HEK293 (cell line): ENCODE results near the gene LYPD6B.
"Not testable (repeated sequence)": the region's sequence is repeated elsewhere in the genome, so short reads cannot be mapped to it uniquely, and the experiment has no call there.

Experiments used
- CTCF ChIA-PET: fragments of 350-600 bp; formaldehyde crosslinking; extraction: SDS; loops from one replicate; lab custom pipeline; 2021; ENCODE audit warnings: antibody characterized with exemption; lab: Yijun Ruan, JAX
- POLR2A ChIA-PET: fragments of 300-600 bp; formaldehyde crosslinking; extraction: SDS; loops from one replicate; lab custom pipeline; 2020; ENCODE audit warnings: antibody characterized with exemption, inconsistent platforms; lab: Yijun Ruan, JAX
- H3K27ac ChIP-seq: fragments of 200-500 bp; sonication (Bioruptor generic); 2 replicates; pipeline ENCODE4 v1.5.1; 2014; ENCODE audit warnings: low read depth, low read length, control low read depth, inconsistent platforms; ENCODE audit errors: extremely low read depth
- H3K36me3 ChIP-seq, 2 experiments: fragments of 200-500 bp in 1 of 2; sonication (Bioruptor generic) in 1 of 2; 1 replicate in 1 of 2; 2 replicates in 1 of 2; pipeline ENCODE4 v1.5.1; 2014 to 2017; ENCODE audit warnings: inconsistent platforms in 2 of 2, low read length in 2 of 2; ENCODE audit not compliant: control insufficient read depth in 2 of 2, insufficient read depth in 1 of 2
- H3K4me1 ChIP-seq: fragments of 200-500 bp; sonication (Bioruptor generic); 2 replicates; pipeline ENCODE4 v1.5.1; 2014; ENCODE audit warnings: mild to moderate bottlenecking, low read length, inconsistent platforms; ENCODE audit not compliant: control insufficient read depth, insufficient read depth
- H3K4me3 ChIP-seq: 2 replicates; pipeline ENCODE4 v1.5.1; 2011; ENCODE audit warnings: low read depth, mild to moderate bottlenecking, control low read depth, low read length, moderate library complexity
- H3K9me3 ChIP-seq: fragments of 200-500 bp; sonication (Bioruptor generic); 2 replicates; pipeline ENCODE4 v1.5.1; 2014; ENCODE audit warnings: low read depth, low read length, inconsistent platforms; ENCODE audit not compliant: control insufficient read depth, insufficient read depth
- CTCF ChIP-seq: fragments of 450-650 bp; formaldehyde crosslinking; IDR thresholded peaks from 2 replicates; pipeline ENCODE4 v1.5.1; 2016; ENCODE audit warnings: missing biosample characterization, missing genetic modification characterization
- EGR2 ChIP-seq: fragments of 450-650 bp; formaldehyde crosslinking; IDR thresholded peaks from 2 replicates; pipeline ENCODE4 v1.5.1; 2016; ENCODE audit warnings: low read depth, missing biosample characterization, missing genetic modification characterization
- GFI1B ChIP-seq: fragments of 450-650 bp; formaldehyde crosslinking; IDR thresholded peaks from 2 replicates; pipeline ENCODE4 v1.5.1; 2016; ENCODE audit warnings: missing biosample characterization, missing genetic modification characterization
- GLIS1 ChIP-seq: fragments of 450-650 bp; formaldehyde crosslinking; IDR thresholded peaks from 2 replicates; pipeline ENCODE4 v1.5.1; 2016; ENCODE audit warnings: missing biosample characterization, missing genetic modification characterization
- HOXC10 ChIP-seq: sonication (generic); formaldehyde crosslinking; IDR thresholded peaks from 2 replicates; pipeline ENCODE4 v1.8.1; 2023; ENCODE audit warnings: mild to moderate bottlenecking, missing genetic modification reagents
- INSM2 ChIP-seq: fragments of 450-650 bp; formaldehyde crosslinking; IDR thresholded peaks from 2 replicates; pipeline ENCODE4 v1.5.1; 2016; ENCODE audit warnings: missing biosample characterization, missing genetic modification characterization
- KLF1 ChIP-seq: fragments of 450-650 bp; formaldehyde crosslinking; IDR thresholded peaks from 2 replicates; pipeline ENCODE4 v1.5.1; 2016; ENCODE audit warnings: missing biosample characterization, missing genetic modification characterization
- ZFHX2 ChIP-seq: fragments of 450-650 bp; formaldehyde crosslinking; conservative IDR thresholded peaks from 2 replicates; pipeline ENCODE4 v1.5.1; 2016; ENCODE audit warnings: missing biosample characterization, missing genetic modification characterization
- ZNF146 ChIP-seq: fragments of 450-650 bp; formaldehyde crosslinking; IDR thresholded peaks from 2 replicates; pipeline ENCODE4 v1.5.1; 2016; ENCODE audit warnings: missing biosample characterization, missing genetic modification characterization
- ZNF16 ChIP-seq: fragments of 450-650 bp; formaldehyde crosslinking; IDR thresholded peaks from 2 replicates; pipeline ENCODE4 v1.5.1; 2016; ENCODE audit warnings: low read depth, missing biosample characterization, missing genetic modification characterization
- ZNF211 ChIP-seq: fragments of 450-650 bp; formaldehyde crosslinking; IDR thresholded peaks from 2 replicates; pipeline ENCODE4 v1.5.1; 2016; ENCODE audit warnings: low read depth, missing biosample characterization, missing genetic modification characterization
- ZNF335 ChIP-seq: fragments of 450-650 bp; formaldehyde crosslinking; conservative IDR thresholded peaks from 2 replicates; pipeline ENCODE4 v1.5.1; 2016; ENCODE audit warnings: missing biosample characterization, missing genetic modification characterization
- ZNF560 ChIP-seq: fragments of 450-650 bp; formaldehyde crosslinking; IDR thresholded peaks from 2 replicates; pipeline ENCODE4 v1.5.1; 2017; ENCODE audit warnings: missing biosample characterization, missing genetic modification characterization, borderline replicate concordance
- ZNF660 ChIP-seq: fragments of 450-650 bp; IDR thresholded peaks from 2 replicates; pipeline ENCODE4 v1.5.1; 2018; ENCODE audit warnings: missing biosample characterization, mild to moderate bottlenecking, missing genetic modification characterization
- ZNF707 ChIP-seq: fragments of 450-650 bp; formaldehyde crosslinking; IDR thresholded peaks from 2 replicates; pipeline ENCODE4 v1.5.1; 2016; ENCODE audit warnings: missing biosample characterization, missing genetic modification characterization
- TF ChIP-seq, protein P1 (sequence below): fragments of 450-650 bp; formaldehyde crosslinking; IDR thresholded peaks from 2 replicates; pipeline ENCODE4 v1.5.1; 2016; ENCODE audit warnings: missing biosample characterization, missing genetic modification characterization
- TF ChIP-seq, protein P2 (sequence below): fragments of 450-650 bp; formaldehyde crosslinking; IDR thresholded peaks from 2 replicates; pipeline ENCODE4 v1.5.1; 2017; ENCODE audit warnings: missing biosample characterization, missing genetic modification characterization
- TF ChIP-seq, protein P3 (sequence below): fragments of 450-650 bp; IDR thresholded peaks from 2 replicates; pipeline ENCODE4 v1.5.1; 2018; ENCODE audit warnings: missing biosample characterization, mild to moderate bottlenecking, missing genetic modification characterization

LYPD6B gene

GRCh38 chr2:149246186-149246585 is 207.7 kb downstream of the LYPD6B start:
- Histone ChIP-seq H3K9me3 (no peaks in the 10 kb centered on the region), H3K4me1 (no peaks in the 10 kb centered on the region), H3K4me3 (no peak overlapping the region), H3K36me3 (no peaks in the 10 kb centered on the region), H3K27ac (no peak overlapping the region)
- TF ChIP-seq KLF1 (tag by site-specific recombination), result no peak
- no peak for TF ChIP-seq INSM2 (tag by site-specific recombination)
- TF ChIP-seq, protein P1, sequence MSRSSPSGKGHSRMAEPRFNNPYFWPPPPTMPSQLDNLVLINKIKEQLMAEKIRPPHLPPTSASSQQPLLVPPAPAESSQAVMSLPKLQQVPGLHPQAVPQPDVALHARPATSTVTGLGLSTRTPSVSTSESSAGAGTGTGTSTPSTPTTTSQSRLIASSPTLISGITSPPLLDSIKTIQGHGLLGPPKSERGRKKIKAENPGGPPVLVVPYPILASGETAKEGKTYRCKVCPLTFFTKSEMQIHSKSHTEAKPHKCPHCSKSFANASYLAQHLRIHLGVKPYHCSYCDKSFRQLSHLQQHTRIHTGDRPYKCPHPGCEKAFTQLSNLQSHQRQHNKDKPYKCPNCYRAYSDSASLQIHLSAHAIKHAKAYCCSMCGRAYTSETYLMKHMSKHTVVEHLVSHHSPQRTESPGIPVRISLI (tag by site-specific recombination), result no peak
- TF ChIP-seq ZNF16, result no peak
- no peak for TF ChIP-seq HOXC10 (CRISPR knock-in tag)
- TF ChIP-seq ZNF707 (tag by site-specific recombination), result no peak
- no peak for TF ChIP-seq ZNF560 (tag by site-specific recombination)
- TF ChIP-seq, protein P2, sequence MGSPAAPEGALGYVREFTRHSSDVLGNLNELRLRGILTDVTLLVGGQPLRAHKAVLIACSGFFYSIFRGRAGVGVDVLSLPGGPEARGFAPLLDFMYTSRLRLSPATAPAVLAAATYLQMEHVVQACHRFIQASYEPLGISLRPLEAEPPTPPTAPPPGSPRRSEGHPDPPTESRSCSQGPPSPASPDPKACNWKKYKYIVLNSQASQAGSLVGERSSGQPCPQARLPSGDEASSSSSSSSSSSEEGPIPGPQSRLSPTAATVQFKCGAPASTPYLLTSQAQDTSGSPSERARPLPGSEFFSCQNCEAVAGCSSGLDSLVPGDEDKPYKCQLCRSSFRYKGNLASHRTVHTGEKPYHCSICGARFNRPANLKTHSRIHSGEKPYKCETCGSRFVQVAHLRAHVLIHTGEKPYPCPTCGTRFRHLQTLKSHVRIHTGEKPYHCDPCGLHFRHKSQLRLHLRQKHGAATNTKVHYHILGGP, result no peak
- TF ChIP-seq ZNF211 (tag by site-specific recombination), result no peak
- TF ChIP-seq ZNF335 (tag by site-specific recombination), result no peak
- no peak for TF ChIP-seq GFI1B (tag by site-specific recombination)
- no peak for TF ChIP-seq ZNF660
- TF ChIP-seq, protein P3, sequence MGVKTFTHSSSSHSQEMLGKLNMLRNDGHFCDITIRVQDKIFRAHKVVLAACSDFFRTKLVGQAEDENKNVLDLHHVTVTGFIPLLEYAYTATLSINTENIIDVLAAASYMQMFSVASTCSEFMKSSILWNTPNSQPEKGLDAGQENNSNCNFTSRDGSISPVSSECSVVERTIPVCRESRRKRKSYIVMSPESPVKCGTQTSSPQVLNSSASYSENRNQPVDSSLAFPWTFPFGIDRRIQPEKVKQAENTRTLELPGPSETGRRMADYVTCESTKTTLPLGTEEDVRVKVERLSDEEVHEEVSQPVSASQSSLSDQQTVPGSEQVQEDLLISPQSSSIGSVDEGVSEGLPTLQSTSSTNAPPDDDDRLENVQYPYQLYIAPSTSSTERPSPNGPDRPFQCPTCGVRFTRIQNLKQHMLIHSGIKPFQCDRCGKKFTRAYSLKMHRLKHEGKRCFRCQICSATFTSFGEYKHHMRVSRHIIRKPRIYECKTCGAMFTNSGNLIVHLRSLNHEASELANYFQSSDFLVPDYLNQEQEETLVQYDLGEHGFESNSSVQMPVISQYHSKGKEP, result no peak
- ChIA-PET CTCF (no interaction called here), POLR2A (no interaction called here)

DNA sequence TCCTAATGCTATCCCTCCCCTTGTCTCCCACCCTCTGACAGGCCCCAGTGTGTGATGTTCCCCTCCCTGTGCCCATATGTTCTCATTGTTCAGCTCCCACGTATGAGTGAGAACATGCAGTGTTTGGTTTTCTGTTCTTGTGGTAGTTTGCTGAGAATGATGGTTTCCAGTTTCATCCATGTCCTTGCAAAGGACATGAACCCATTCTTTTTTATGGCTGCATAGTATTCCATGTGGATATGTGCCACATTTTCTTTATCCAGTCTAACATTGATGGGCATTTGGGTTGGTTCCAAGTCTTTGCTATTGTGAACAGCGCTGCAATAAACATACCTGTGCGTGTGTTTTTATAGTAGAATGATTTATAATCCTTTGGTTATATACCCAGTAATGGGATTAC is 212.9 kb downstream of the LYPD6B start:
- CTCF ChIA-PET, POLR2A ChIA-PET: not testable (repeated sequence)

DNA sequence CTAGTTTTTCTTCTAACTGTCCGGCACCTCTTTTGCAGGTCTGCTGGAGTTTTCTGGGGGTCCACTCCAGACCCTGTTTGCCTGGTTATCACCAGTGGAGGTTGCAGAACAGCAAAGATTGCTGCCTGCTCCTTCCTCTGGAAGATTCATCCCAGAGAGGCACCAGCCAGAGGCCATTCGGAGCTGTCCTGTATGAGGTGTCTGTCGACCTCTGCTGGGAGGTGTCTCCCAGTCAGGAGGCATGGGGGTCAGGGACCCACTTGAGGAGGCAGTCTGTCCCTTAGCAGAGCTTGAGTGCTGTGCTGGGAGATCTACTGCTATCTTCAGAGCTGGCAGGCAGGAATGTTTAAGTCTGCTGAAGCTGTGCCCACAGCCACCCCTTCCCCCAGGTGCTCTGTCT is 218.4 kb downstream of the LYPD6B start:
- H3K4me1 ChIP-seq, H3K9me3 ChIP-seq, H3K4me3 ChIP-seq, H3K27ac ChIP-seq, CTCF ChIA-PET, H3K36me3 ChIP-seq, POLR2A ChIA-PET: not testable (repeated sequence)

More for the DNA sequence above, 212.9 kb downstream of the LYPD6B start:
- H3K9me3 ChIP-seq, H3K4me1 ChIP-seq, H3K4me3 ChIP-seq, H3K36me3 ChIP-seq, H3K27ac ChIP-seq: not testable (repeated sequence)
- TF ChIP-seq ZNF146, result peak; percentile 51; the same call in 1 of the 2 replicates

DNA sequence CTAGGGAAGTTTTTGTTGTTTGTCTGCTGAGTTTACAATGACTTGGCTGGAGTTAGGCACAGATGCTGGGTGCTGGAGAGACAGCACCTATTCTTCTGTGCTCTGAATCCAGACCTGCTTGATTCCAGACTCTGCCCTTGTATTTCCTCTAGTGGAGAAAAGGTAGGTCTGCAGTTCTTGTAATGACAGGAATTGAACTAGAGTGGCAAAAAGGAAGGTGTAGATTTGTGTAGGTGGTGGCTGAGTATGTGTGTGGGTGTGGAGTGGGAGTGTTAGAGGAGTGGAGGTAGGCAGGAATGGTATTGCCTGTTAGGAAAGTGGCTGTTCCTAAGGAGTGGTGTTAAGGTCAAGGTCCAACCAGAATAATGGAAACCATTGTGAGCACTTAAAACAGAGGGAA is 220.0 kb downstream of the LYPD6B start:
- TF ChIP-seq CTCF (tag by site-specific recombination), result peak; percentile 12; the same call in 1 of the 2 replicates
- peak; percentile 96 for TF ChIP-seq EGR2
- peak; percentile 96 for TF ChIP-seq ZFHX2 (tag by site-specific recombination)
- no peak for TF ChIP-seq GLIS1 (tag by site-specific recombination)
- H3K9me3 ChIP-seq, result no peaks in the 10 kb centered on the region
- no peaks in the 10 kb centered on the region for H3K4me1 ChIP-seq
- H3K36me3 ChIP-seq, result no peaks in the 10 kb centered on the region
- no peak overlapping the region for H3K27ac ChIP-seq
- no peak overlapping the region for H3K4me3 ChIP-seq
- ChIA-PET CTCF (no interaction called here), POLR2A (no interaction called here)
